IMR-90 (cell line): ENCODE results near the gene TEDDM1. TPM values are rescaled to one million over a fixed set of nuclear protein-coding genes. Genes with fewer than 3 reads are reported as not detected.

Experiments used
- ATAC-seq: fragments of 200-7000 bp; cut with Tn5 transposase; 2 replicates; pipeline ENCODE4 v1.9.1; 2020; ENCODE audit warnings: low read depth, mild to moderate bottlenecking, moderate library complexity
- BruUV-seq: library from RNA; stranded (reverse); fragments of 400-500 nt; replicated peaks from 2 replicates; lab custom pipeline; 2021; lab: Mats Ljungman, UMichigan
- CTCF ChIA-PET: fragments of 300-600 bp; formaldehyde crosslinking; extraction: SDS; loops from one replicate; lab custom pipeline; 2021; ENCODE audit warnings: antibody characterized with exemption; lab: Yijun Ruan, JAX
- POLR2A ChIA-PET: fragments of 300-600 bp; sonication (Branson Sonifier 250); formaldehyde crosslinking; loops from one replicate; lab custom pipeline; 2022; ENCODE audit warnings: antibody characterized with exemption; ENCODE audit not compliant: unreplicated experiment; lab: Charles Lee
- DNase-seq: peaks from one replicate; pipeline ENCODE4 v3.0.0; 2013
- H2AFZ ChIP-seq: replicated peaks from 2 replicates; pipeline ENCODE3; 2013; ENCODE audit warnings: low read length, mild to moderate bottlenecking; ENCODE audit not compliant: poor library complexity
- H2AK5ac ChIP-seq: 2 replicates; pipeline ENCODE4 v1.6.1; 2013; ENCODE audit warnings: low read depth, low read length, inconsistent platforms
- H2AK9ac ChIP-seq: replicated peaks from 2 replicates; pipeline ENCODE3; 2013; ENCODE audit warnings: mild to moderate bottlenecking, low read depth, low read length, moderate library complexity; ENCODE audit not compliant: poor library complexity
- H2BK120ac ChIP-seq: 2 replicates; pipeline ENCODE4 v1.6.1; 2013; ENCODE audit warnings: low read depth, low read length, inconsistent platforms
- H2BK15ac ChIP-seq: 3 replicates; pipeline ENCODE4 v1.6.1; 2013; ENCODE audit warnings: low read depth, low read length, inconsistent platforms
- H2BK20ac ChIP-seq: 2 replicates; pipeline ENCODE4 v1.6.1; 2013; ENCODE audit warnings: low read depth, mild to moderate bottlenecking, inconsistent platforms, low read length, moderate library complexity
- H2BK5ac ChIP-seq: 2 replicates; pipeline ENCODE4 v1.6.1; 2013; ENCODE audit warnings: mild to moderate bottlenecking, low read depth, low read length, inconsistent platforms; ENCODE audit not compliant: poor library complexity, severe bottlenecking
- H3K14ac ChIP-seq: replicated peaks from 2 replicates; pipeline ENCODE4 v1.6.1; 2013; ENCODE audit warnings: low read depth, low read length, inconsistent platforms
- H3K18ac ChIP-seq: 2 replicates; pipeline ENCODE4 v1.6.1; 2013; ENCODE audit warnings: low read depth, low read length, control low read depth
- H3K23ac ChIP-seq: 2 replicates; pipeline ENCODE4 v1.6.1; 2013; ENCODE audit warnings: low read depth, low read length, inconsistent platforms
- H3K27ac ChIP-seq: 2 replicates; pipeline ENCODE4 v1.5.1; 2013; ENCODE audit warnings: mild to moderate bottlenecking, control low read depth, low read length; ENCODE audit not compliant: insufficient read depth
- H3K27me3 ChIP-seq: 2 replicates; pipeline ENCODE4 v1.6.1; 2013; ENCODE audit warnings: low read length; ENCODE audit not compliant: control insufficient read depth, insufficient read depth
- H3K36me3 ChIP-seq: 2 replicates; pipeline ENCODE4 v1.6.1; 2013; ENCODE audit warnings: low read length, mixed read lengths; ENCODE audit not compliant: control insufficient read depth, insufficient read depth
- H3K4ac ChIP-seq: 2 replicates; pipeline ENCODE4 v1.6.1; 2013; ENCODE audit warnings: low read depth, low read length, inconsistent platforms
- H3K4me1 ChIP-seq: 2 replicates; pipeline ENCODE4 v1.6.1; 2013; ENCODE audit warnings: low read length, mixed read lengths; ENCODE audit not compliant: control insufficient read depth, insufficient read depth
- H3K4me2 ChIP-seq: 2 replicates; pipeline ENCODE4 v1.6.1; 2013; ENCODE audit warnings: low read depth, mild to moderate bottlenecking, control low read depth, low read length, moderate library complexity
- H3K4me3 ChIP-seq: 2 replicates; pipeline ENCODE4 v1.5.1; 2013; ENCODE audit warnings: low read depth, mild to moderate bottlenecking, control low read depth, low read length, moderate library complexity; ENCODE audit not compliant: insufficient read depth
- H3K56ac ChIP-seq: 2 replicates; pipeline ENCODE4 v1.6.1; 2013; ENCODE audit warnings: low read length, inconsistent platforms; ENCODE audit not compliant: insufficient read depth; ENCODE audit errors: extremely low read depth
- H3K79me1 ChIP-seq, 2 experiments: 2 replicates each; pipeline ENCODE4 v1.6.1; 2013; ENCODE audit warnings: low read length in 2 of 2, inconsistent platforms in 1 of 2, low read depth in 1 of 2
- H3K9ac ChIP-seq: 2 replicates; pipeline ENCODE4 v1.6.1; 2013; ENCODE audit warnings: low read depth, low read length, control low read depth
- H3K9me1 ChIP-seq: 2 replicates; pipeline ENCODE4 v1.6.1; 2013; ENCODE audit warnings: low read length, inconsistent platforms; ENCODE audit not compliant: insufficient read depth
- H3K9me3 ChIP-seq: 2 replicates; pipeline ENCODE4 v1.6.1; 2013; ENCODE audit warnings: low read length; ENCODE audit not compliant: control insufficient read depth, insufficient read depth
- H4K20me1 ChIP-seq: 2 replicates; pipeline ENCODE4 v1.6.1; 2013; ENCODE audit warnings: low read length, inconsistent platforms; ENCODE audit not compliant: insufficient read depth
- H4K5ac ChIP-seq: 2 replicates; pipeline ENCODE4 v1.6.1; 2013; ENCODE audit warnings: mild to moderate bottlenecking, low read depth, low read length, control low read depth
- H4K8ac ChIP-seq, 2 experiments: 2 replicates each; pipeline ENCODE4 v1.6.1; 2013; ENCODE audit warnings: low read depth in 2 of 2, low read length in 2 of 2, control low read depth in 1 of 2, inconsistent platforms in 1 of 2
- H4K91ac ChIP-seq: 2 replicates; pipeline ENCODE4 v1.6.1; 2013; ENCODE audit warnings: low read depth, low read length, inconsistent platforms; ENCODE audit not compliant: insufficient read depth
- BHLHE40 ChIP-seq: fragments of 150-350 bp; IDR thresholded peaks from 2 replicates; pipeline ENCODE4 v1.6.1; 2016; ENCODE audit warnings: mild to moderate bottlenecking, low read depth, low read length
- CEBPB ChIP-seq: IDR thresholded peaks from 2 replicates; pipeline ENCODE4 v1.6.1; 2012; ENCODE audit warnings: low read depth, low read length, improper control_type of control experiment
- FOS ChIP-seq: fragments of 150-350 bp; IDR thresholded peaks from 2 replicates; pipeline ENCODE4 v1.6.1; 2016; ENCODE audit warnings: low read depth, low read length
- MAFK ChIP-seq: IDR thresholded peaks from 2 replicates; pipeline ENCODE4 v1.6.1; 2012; ENCODE audit warnings: low read depth, low read length, improper control_type of control experiment
- MAZ ChIP-seq: IDR thresholded peaks from 2 replicates; pipeline ENCODE4 v1.6.1; 2012; ENCODE audit warnings: low read depth, mild to moderate bottlenecking, low read length, improper control_type of control experiment, moderate library complexity, borderline replicate concordance
- NFE2L2 ChIP-seq: fragments of 150-350 bp; IDR thresholded peaks from 2 replicates; pipeline ENCODE4 v1.6.1; 2016; ENCODE audit warnings: low read depth, mild to moderate bottlenecking, low read length
- RFX5 ChIP-seq: IDR thresholded peaks from 2 replicates; pipeline ENCODE4 v1.8.0; 2012; ENCODE audit warnings: low read depth, mild to moderate bottlenecking, low read length, moderate library complexity
- SMC3 ChIP-seq: fragments of 150-350 bp; IDR thresholded peaks from 2 replicates; pipeline ENCODE4 v1.6.1; 2016; ENCODE audit warnings: low read depth, mild to moderate bottlenecking, antibody characterized with exemption, low read length, moderate library complexity
- WGBS, 2 experiments: methylation state at CpG; one replicate each; pipeline versions ENCODE4 v1.1.5 to v1.1.7; 2013; ENCODE audit warnings: missing lambda C conversion rate in 2 of 2; ENCODE audit not compliant: insufficient read length in 1 of 2; ENCODE audit errors: extremely low coverage in 2 of 2; 5-methylcytosine and 5-hydroxymethylcytosine counted together
- dilution Hi-C: fragments of 300-500 bp; cut with HindIII; formaldehyde crosslinking; loops from one replicate; pipeline ENCODE4 v1.14.3; 2018; ENCODE audit warnings: low sequenced_read_pairs; ENCODE audit not compliant: unreplicated experiment
- in situ Hi-C: fragments of 300-500 bp; cut with MboI; formaldehyde crosslinking; loops from 3 replicates; pipeline ENCODE4 v1.14.3; 2019; ENCODE audit warnings: low sequenced_read_pairs, inconsistent platforms, mixed read lengths
- intact Hi-C: fragments of 100-400 bp; cut with micrococcal nuclease; formaldehyde crosslinking; loops from 2 replicates; pipeline ENCODE4 v1.10.0; 2022
- polyA plus RNA-seq, 3 experiments: library from polyadenylated mRNA; depleted of rRNA; stranded (reverse); fragments of >200 nt; gene quantifications; 2 replicates each; pipeline ENCODE4 v1.2.3, GENCODE V29; 2012; ENCODE audit warnings: low replicate concordance in 1 of 3
- total RNA-seq: library from RNA; depleted of rRNA; stranded (reverse); fragments of >200 nt; gene quantifications from 2 replicates; pipeline ENCODE4 v1.2.3, GENCODE V29; 2012
- TF ChIP-seq, protein P1 (sequence below): fragments of 150-350 bp; IDR thresholded peaks from 2 replicates; pipeline ENCODE4 v1.6.1; 2016; ENCODE audit warnings: low read depth, mild to moderate bottlenecking, low read length, moderate library complexity, borderline replicate concordance

TEDDM1 gene
- total and polyA plus RNA-seq, 2 of the 4 experiments (the other 2 are of a cell fraction): not detected

DNA sequence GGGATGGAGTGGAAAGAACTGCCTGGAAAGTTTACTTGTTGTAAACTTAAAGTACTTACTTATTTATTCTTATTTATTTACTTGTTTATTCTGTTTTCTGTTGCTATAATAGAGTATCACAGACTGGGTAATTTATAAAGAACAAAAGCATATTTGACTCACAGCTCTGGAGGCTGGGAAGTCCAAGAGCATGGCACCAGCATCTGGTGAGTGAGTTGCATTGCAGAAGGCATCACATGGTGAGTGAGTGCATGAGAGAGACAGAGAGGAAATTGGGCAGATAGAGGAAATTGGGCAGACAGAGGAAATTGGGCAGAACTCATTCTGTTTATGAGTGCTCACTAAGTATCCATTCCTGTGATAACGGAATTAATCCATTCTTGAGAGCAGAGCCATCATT, 37.9 kb upstream of the TEDDM1 start:
- Histone ChIP-seq H2AK9ac (no peak overlapping the region), H3K4me2 (no peak overlapping the region), H4K5ac (no peak overlapping the region), H2AFZ (no peak overlapping the region), H3K36me3 (no peaks in the 10 kb centered on the region), H2BK120ac (no peak overlapping the region), H2BK20ac (no peak overlapping the region), H2BK5ac (no peak overlapping the region), H3K18ac (no peak overlapping the region), H3K9ac (no peak overlapping the region), H3K27ac (no peak overlapping the region), H2AK5ac (no peak overlapping the region), H3K79me1 (no peaks in the 10 kb centered on the region), H3K4me1 (no peaks in the 10 kb centered on the region), H3K4me3 (no peak overlapping the region), H3K14ac (no peak overlapping the region), H3K4ac (no peak overlapping the region), H3K9me3 (no peaks in the 10 kb centered on the region), H4K8ac (no peak overlapping the region), H4K20me1 (no peaks in the 10 kb centered on the region), H3K9me1 (no peaks in the 10 kb centered on the region), H3K27me3 (no peaks in the 10 kb centered on the region), H3K23ac (no peak overlapping the region), H3K56ac (no peak overlapping the region), H2BK15ac (no peak overlapping the region), H4K91ac (no peak overlapping the region)
- in situ Hi-C loops: no loop called here
- intact Hi-C loops: no loop called here
- ATAC-seq: no peak
- BruUV-seq: no TSS peak
- WGBS, 2 experiments: no CpG with 5 or more reads among the region's 1 CpG
- ChIA-PET POLR2A (no interaction called here), CTCF (no interaction called here)
- no peak for TF ChIP-seq RFX5
- TF ChIP-seq SMC3: no peak
- no peak for TF ChIP-seq FOS
- no peak for TF ChIP-seq CEBPB
- TF ChIP-seq NFE2L2: no peak
- no peak for TF ChIP-seq MAZ
- no peak for TF ChIP-seq BHLHE40
- TF ChIP-seq, protein P1, sequence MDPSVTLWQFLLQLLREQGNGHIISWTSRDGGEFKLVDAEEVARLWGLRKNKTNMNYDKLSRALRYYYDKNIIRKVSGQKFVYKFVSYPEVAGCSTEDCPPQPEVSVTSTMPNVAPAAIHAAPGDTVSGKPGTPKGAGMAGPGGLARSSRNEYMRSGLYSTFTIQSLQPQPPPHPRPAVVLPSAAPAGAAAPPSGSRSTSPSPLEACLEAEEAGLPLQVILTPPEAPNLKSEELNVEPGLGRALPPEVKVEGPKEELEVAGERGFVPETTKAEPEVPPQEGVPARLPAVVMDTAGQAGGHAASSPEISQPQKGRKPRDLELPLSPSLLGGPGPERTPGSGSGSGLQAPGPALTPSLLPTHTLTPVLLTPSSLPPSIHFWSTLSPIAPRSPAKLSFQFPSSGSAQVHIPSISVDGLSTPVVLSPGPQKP: no peak
- TF ChIP-seq MAFK: no peak
- dilution Hi-C loops: no loop called here
- no peak for DNase-seq
